Transverse colon (tissue), 4 donors: ENCODE data around the gene EFCAB11.

ENCODE experiments used
- CTCF ChIP-seq, 5 experiments: fragments of 200-600 bp in 3 of 5; fragments of 450-650 bp in 2 of 5; sonication (generic) in 3 of 5; IDR thresholded peaks; 1 replicate in 2 of 5; 2 replicates in 3 of 5; pipeline ENCODE4 v1.5.1; 2016 to 2017; ENCODE audit warnings: antibody characterized with exemption in 5 of 5, inconsistent platforms in 3 of 5, mild to moderate bottlenecking in 2 of 5, moderate library complexity in 1 of 5
- POLR2A ChIP-seq: fragments of 450-650 bp; IDR thresholded peaks from one replicate; pipeline ENCODE4 v1.6.1; 2016; ENCODE audit warnings: antibody characterized with exemption, mild to moderate bottlenecking, moderate library complexity
- POLR2AphosphoS5 ChIP-seq, 3 donors: sonication (generic); formaldehyde crosslinking; IDR thresholded peaks; one replicate each; pipeline ENCODE4 v1.6.1; 2016; ENCODE audit warnings: antibody characterized with exemption in 3 of 3

DNA sequence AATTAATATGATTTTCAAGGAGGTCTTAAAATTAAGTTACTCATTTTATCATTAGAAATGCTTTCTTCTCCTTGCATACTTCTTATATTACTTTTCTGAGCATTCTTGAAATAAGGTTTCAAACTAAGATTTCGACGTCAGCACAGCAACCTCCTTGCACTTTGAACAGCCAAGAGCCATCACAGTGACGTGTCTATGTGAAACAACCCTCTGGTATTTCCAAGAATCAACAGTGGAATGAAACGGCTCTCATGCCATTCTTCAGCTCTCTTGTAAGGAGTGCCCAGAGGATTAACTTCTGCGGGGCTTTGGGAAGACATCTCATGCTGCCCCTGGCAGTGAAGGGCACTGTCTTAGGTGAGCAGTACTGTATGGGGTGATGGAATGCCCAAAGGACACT is 109.2 kb downstream of the EFCAB11 start:
- TF ChIP-seq POLR2A (no peak), CTCF (IDR thresholded peaks at IDR 0.05) (no peak), POLR2AphosphoS5 (IDR thresholded peaks at IDR 0.05) (no peak)
